Hepatic stellate cell (primary cell): Measurements from ENCODE around the gene KRTAP19-6.
"Not testable (repeated sequence)": the region's sequence is repeated elsewhere in the genome, so short reads cannot be mapped to it uniquely, and the experiment has no call there.

Experiments used
- DNase-seq: peaks from one replicate; pipeline ENCODE4 v3.0.0; 2011; ENCODE audit warnings: low spot score

The KRTAP19-6 gene, protein sequence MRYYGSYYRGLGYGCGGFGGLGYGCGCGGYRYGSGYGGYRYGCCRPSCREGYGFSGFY

DNA sequence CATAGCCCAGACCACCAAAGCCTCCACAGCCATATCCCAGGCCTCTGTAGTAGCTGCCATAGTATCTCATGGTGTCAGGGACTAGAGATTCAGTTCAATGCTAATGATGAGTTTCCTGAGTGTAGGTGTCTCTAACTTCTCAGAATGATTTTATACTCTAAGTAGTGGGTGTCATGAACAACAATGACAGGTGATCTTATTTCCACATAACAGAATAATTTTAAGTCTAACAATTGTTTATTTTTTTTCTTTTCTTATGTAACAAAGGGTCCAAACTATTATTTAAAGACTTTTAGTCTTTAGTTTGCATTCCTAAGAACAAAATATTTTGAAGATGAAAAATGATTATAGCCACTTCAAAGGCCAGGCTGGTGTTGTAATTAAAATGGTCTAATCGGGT, at the start of gene KRTAP19-6:
Gene KRTAP19-6 (minus strand): TSS at position 101 of the 400 bp plus-strand sequence. CDS start 31 bp downstream, at position 70.
- DNase-seq = no peak

DNA sequence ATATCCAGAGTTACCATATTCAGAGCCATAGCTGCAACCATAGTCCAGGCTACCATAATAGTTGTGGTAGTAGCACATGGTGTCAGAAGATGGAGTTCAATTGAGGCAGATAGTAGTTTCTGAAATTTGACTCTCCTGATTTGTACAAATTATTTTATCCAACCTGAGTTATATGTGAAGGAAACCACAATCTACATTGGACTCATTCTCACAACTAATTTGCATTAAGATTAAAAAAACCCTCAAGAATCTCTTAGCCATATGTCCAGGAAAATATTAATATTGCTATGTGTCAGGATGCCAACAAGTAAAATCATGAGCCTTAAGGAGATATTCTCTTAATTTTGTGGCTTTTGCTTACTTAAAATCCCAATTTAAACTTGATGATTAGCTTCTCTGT, 48.6 kb upstream of the KRTAP19-6 start, which contains the start of gene KRTAP22-2:
Gene KRTAP22-2 (minus strand): TSS at position 101 of the 400 bp plus-strand sequence.
- no peak for DNase-seq

DNA sequence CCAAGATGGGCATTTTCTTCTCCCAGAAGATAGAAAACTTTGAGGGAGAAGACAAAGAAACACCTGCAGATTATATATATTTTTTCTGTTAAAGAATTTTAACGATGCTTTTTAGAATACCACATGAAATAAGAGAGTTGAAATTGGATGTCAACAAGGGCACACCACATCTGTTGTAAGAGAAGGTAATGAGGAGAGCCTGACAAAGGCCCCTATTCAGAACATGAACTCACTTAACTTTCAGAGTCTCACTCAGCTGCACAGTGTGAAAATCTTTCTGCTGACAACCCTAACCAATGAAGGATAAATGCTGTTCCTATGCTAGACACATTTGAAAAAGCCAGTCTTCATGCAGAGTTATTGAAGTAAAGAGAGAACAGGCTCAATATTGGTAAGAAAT, 41.2 kb upstream of the KRTAP19-6 start:
- DNase-seq = no peak

DNA sequence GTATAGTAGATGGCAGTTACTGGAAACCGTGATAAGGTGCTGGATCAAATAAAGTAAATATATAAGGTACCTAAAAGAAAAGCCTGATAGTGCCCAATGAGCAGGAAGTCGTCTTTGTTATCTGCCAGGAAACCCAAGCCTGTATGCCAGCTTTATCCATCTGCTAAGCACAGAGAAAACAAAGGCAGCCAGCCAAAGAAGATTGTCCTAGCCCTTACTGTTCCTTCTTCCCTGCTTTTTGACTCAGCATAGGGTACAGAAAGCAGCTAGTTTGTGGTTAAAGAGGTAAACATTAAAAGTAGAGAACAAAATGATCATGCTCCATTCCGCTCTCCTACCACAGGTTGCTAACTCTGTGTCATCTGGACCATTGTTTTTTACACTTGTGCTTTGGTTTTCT, 38.5 kb upstream of the KRTAP19-6 start:
- no peak for DNase-seq

DNA sequence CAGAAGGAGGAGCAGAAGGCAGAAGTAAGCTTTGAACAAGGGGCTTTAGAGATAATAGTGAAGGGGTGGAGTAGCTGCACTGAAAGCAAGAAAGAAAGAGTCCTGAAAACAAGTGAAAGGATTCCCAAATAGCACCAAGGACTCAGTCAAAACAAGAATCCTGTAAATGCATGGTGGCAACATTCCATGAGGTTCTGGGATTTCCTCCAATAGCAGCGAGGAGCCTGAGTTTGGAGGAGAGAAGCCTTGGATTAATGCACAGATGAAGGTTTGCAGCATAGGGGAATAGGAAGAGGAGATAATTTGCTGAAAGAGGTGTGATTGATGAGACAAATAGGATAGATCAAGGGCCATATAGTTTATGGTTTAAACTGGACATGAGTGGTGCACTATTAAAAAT, 37.7 kb upstream of the KRTAP19-6 start:
- DNase-seq = no peak

DNA sequence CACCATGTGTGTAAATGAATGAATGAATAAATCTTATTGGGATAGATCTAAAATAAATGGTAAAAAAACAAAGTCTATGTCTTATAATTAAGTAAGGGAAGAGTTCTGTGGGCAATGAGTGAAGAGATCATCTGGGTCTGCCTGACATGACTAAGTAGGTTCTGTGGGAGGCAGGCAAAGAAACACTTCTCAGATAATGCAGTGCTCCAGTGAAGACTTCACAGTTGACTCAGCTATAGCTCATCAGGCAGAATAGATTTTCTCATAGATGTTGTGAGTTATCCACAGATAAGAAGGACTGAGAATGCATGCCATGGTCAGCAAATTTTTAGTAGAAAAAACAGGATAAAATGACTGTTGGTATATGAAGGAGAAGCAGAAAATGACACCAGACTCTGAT, 36.1 kb upstream of the KRTAP19-6 start:
- DNase-seq = no peak

DNA sequence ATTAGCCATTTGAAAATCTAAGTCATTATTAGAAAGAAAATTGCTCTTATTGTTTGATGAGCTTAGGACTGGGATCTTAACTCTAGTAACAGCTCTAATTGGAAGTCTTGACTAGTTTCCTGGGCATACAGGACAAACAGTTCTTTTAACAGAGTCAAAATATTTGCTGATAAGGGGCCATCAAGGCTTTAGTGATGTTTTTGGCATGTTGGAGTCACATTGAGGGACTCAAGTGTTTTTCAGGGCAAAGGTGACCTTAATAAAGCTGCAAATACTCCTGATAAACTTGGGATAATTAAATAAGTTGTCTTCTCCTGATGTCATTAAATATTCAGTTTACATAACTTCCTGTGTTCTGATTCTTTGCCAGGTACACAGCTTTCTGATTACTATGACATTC, 26.0 kb upstream of the KRTAP19-6 start:
- no peak for DNase-seq

DNA sequence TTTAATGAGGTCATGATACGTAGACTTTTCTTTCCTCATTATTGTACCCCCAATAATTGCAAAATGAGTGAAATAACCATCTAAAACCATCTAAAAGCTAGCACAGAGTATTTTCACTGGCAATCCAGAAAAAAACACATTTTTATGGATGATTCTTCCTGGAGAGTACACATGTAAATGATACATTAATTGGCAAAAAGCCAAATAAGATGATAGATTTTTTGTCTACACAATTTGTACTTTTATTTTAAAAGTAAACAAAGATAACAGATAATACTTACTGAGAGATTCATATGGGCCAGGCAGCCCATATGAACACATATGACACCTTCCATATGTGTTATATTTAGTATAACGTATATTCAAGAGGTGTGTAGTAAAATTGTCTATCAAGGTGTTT, 22.0 kb upstream of the KRTAP19-6 start:
- DNase-seq = no peak

DNA sequence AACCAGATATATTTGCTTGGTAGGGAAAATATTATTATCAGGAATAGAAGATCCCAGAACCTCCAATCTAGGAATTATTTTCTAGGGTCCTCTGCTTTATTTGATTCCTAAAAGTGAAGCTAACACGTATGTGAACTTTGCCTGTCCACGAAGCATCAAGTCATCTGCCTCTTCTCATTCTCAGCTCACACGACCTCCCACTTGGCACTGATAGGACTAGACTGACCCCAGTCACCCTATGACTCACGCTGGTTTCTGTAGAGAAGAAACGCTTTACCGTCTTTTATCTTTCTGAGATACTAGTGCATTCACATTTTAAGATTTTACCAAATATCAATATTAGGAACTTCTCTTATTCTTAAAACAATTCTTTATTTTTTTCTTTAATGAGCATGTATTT, 21.4 kb upstream of the KRTAP19-6 start:
- no peak for DNase-seq

DNA sequence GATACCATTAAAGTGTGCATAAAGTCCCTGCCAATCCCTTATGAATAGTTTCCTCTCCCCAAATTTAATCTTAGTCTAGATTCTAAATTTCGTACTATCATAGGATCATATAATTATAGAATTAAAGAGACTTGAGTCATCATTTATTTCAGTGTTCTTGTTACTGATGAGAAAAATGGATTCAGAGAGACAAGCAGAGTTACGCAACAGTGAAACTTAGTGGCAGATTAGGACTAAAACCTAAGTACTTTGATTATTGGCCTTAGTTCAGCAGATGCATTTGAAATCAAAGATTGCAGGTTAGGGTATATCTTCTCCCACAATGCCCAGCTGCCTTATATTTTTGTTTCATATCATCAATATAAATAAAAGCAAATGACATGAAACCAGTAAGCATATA, 20.3 kb upstream of the KRTAP19-6 start:
- no peak for DNase-seq

DNA sequence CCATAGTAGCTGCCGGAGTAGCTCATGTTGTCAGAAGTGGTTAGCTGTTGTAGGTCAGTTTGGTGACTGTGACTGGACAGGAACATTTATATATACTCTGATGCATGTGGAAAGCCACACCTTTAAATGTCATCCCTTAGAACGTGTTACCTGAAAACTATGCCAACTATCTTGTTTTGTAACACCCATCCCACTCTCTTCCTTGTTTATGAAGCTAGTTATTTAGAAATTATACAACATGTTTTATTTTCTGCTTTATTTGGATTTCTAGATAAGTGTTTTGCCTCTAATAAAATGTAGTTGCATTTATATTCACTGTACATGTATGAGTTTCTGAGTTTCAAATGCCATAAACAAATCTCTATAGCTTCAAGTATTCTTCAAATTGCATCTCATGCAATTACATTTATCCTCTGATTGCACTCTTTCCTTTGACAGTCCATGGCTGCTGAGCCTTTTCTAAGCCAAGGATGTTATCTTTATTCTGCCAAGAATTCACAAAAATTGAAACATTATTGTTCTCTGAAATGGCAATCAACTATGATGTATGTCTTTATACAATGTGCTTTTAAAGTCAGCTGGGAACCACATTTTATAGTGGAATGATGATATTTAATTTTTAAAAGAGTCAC, 19.7 kb upstream of the KRTAP19-6 start, which contains the start of gene KRTAP19-7:
Gene KRTAP19-7 (minus strand): TSS at position 51 of the 632 bp plus-strand sequence. CDS start 25 bp downstream, at position 26.
- DNase-seq = no peak

DNA sequence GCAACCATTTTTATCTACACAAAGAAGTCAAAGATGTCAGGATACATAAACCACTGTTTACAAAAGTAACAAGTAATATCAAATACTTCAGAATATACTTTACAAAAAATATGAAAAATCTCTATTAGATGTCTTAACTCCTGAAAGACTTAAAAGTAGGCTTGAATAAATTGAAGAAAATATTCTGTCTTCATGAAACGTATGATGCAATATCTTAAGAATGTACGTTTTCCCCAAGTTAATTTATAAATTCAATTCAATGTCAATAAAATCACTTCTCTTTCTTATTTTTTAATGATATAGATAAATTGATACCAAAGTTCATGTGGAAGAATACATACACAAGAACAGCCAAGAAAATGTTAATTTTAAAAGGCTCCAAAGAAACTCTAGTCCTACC, 13.4 kb upstream of the KRTAP19-6 start:
- DNase-seq = no peak

DNA sequence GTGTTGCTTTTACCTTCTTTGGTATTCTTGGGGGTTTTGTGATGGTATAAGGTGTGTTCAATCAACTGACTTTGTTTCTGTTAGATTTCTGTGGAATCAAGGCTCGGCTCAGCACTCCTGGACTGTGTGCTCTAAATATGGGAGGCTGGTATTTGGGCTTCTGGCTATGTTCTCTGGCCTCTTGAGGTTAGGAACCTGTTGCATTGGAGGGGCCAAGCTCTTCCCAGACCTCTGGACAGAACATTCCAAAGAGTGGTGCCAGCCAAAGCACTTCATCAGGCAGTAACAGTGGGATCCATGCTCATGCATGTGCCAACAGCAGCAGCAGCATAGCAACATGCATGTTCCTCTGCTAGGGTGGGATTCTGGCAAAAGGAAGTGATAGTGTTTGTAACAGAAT, 11.1 kb upstream of the KRTAP19-6 start:
- DNase-seq = no peak

DNA sequence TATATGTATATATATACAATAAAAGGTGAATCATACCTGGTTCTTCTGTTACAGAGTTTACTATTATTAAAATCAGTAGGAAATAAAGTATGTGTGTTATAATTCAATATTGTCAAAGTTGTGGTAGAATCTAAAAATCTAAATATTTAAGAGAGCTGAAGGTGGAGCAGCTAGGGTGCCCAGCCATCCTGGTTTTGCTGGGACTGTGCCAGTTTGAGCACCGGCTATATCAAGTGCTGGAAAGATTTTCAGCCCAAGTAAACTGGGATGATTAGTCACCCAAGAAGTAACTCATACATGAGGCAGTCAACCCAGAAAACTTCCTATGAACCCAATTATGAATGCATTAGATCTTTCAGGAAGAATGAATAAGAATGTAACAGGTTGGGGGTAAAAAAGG, 22.8 kb downstream of the KRTAP19-6 start:
- no peak for DNase-seq

DNA sequence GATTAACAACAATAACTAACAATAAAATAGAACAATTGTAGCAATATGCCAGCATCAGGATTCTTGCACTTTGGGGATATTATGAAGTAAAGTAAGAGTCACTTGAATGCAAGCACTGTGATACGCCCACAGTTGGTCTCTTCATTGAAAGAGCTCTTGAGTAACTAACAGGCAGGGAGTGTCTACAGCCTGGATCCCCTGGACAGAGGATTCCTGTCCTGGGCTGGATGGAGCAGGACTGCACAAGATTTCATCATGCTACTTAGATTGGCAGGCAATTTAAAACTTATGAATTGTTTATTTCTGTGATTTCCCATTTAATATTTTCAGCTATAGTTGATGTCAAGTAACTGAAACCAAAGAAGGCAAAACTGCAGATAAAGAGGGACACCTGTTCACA, 26.0 kb downstream of the KRTAP19-6 start:
- DNase-seq = no peak

DNA sequence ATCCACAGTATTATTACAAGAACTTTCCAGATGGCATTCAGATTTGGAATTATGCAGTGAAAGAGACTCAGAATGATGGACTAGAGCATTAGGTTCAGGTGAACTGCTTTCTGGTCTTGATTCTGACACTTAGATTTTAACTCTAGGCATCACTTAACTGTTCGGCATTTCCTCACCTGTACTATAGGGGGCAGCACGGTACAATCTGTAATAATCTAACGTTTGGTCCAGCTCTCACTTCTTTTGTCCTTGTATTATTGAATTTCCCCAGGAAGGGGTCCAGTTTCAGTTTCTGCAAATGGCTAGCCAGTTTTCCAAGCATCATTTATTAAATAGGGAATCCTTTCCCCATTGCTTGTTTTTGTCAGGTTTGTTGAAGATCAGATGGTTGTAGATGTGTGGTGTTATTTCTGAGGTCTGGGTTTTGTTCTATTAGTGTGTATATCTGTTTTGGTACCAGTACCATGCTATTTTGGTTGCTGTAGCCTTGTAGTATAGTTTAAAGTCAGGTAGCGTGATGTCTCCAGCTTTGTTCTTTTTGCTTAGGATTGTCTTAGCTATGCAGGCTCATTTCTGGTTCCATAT, 36.0 kb downstream of the KRTAP19-6 start:
- DNase-seq = not testable (repeated sequence)

DNA sequence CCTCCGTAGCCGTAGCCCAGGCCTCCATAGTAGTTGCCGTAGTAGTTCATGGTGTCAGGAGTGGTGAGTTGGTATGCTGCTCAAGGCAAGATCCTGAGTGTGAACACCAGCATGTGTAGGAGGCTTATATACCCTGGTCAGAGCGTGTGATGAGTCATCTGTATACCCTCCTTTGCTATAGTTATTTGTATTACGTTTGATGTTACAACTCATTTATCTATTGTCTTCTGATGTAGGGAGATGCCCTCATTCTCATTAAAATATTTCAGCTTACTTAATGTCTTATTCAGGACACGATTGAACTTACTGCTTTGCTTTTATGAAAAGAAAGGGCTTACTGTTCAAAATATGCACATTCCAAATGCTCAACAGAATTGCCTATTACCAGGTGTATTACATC, 39.6 kb downstream of the KRTAP19-6 start, which contains the start of gene KRTAP19-5:
Gene KRTAP19-5 (minus strand): TSS at position 101 of the 400 bp plus-strand sequence. CDS start 51 bp downstream, at position 50.
- DNase-seq = no peak

DNA sequence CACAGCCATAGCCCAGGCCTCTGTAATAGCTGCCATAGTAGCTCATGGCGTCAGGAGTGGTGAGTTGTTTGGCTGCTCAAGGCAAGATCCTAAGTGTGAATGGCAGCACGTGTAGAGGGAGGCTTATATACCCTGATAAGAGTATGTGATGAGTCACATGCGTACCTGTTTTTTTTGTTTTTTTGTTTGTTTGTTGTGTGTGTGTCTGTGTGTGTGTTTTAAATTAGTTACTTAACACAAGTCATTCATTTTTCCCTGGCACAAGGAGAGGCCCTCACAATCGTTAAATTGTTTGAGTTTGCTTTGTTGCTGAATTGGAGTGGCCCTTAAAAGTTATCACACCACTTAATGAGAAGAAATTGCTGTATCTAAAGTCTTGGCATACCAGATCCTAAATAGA, 44.6 kb downstream of the KRTAP19-6 start, which contains the start of gene KRTAP19-4:
Gene KRTAP19-4 (minus strand): TSS at position 101 of the 400 bp plus-strand sequence. CDS start 55 bp downstream, at position 46.
- no peak for DNase-seq

DNA sequence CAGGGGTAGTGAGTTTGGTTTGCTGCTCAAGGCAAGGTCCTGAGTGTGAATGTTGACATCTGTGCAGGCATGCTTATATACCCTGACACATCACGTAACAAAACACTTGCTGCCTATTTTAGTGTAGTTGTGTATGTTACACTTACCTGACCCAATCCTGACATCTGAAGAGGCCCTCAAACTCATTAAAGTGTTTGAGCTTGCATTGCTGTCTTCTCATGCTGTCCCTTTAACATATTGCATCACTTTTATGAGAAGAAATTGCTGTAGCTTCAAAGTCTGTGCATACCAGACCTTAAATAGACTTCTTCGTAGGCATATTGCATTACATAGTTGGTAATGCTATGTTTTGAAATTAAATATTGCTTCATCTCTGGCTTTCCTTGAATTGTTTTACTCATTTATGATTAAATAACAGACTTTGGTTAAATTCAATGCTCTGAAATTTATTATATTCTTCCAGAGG, 49.7 kb downstream of the KRTAP19-6 start, which contains the start of gene KRTAP19-3:
Gene KRTAP19-3 (minus strand): TSS at position 51 of the 466 bp plus-strand sequence. CDS start 56 bp downstream, outside the sequence.
- no peak for DNase-seq
